Measurements from ENCODE around the gene PTPN21.

- no peak for TF ChIP-seq ZBTB43 (CRISPR knock-in tag; IDR thresholded peaks at IDR 0.05)
- TF ChIP-seq ZNF253 (CRISPR knock-in tag; conservative IDR thresholded peaks at IDR 0.05) = no peak
- no peak for TF ChIP-seq HMGXB4 (CRISPR knock-in tag; IDR thresholded peaks at IDR 0.05)
- no peak for TF ChIP-seq PML (IDR thresholded peaks at IDR 0.05; ENCODE audit: low read length)
- TF ChIP-seq CTCF (IDR thresholded peaks at IDR 0.05 in 2 of 3, conservative IDR thresholded peaks at IDR 0.05 in 1 of 3; ENCODE audit: insufficient read depth in 2 of 3, low read depth in 1 of 3, low read length in 3 of 3) = no peak
- no peak for TF ChIP-seq EZH2 (IDR thresholded peaks at IDR 0.05; ENCODE audit: borderline replicate concordance, low read depth, low read length)
- TF ChIP-seq MAX (CRISPR knock-in tag; IDR thresholded peaks at IDR 0.05) = no peak
- TF ChIP-seq FOXM1 (IDR thresholded peaks at IDR 0.05; ENCODE audit: low read depth) = no peak
- no peak for TF ChIP-seq FOXM1 (CRISPR knock-in tag; IDR thresholded peaks at IDR 0.05; ENCODE audit: low read depth)
- no peak for TF ChIP-seq IRF1 (CRISPR knock-in tag; IDR thresholded peaks at IDR 0.05; ENCODE audit: borderline replicate concordance)
- TF ChIP-seq ESRRB (CRISPR knock-in tag; IDR thresholded peaks at IDR 0.05; ENCODE audit: borderline replicate concordance) = no peak
These were observed 72.3 kb downstream of the PTPN21 start for GRCh38 chr14:88482524-88482923.
